Peyer's patch (tissue), 4 donors: ENCODE results near the gene USP10.

Experiments
- CTCF ChIP-seq, 6 experiments: fragments of 450-650 bp in 4 of 6; fragments of 200-600 bp in 2 of 6; sonication (generic) in 1 of 6; IDR thresholded peaks; one replicate each; pipeline ENCODE4 v1.5.1; 2017 to 2019; ENCODE audit warnings: antibody characterized with exemption in 6 of 6, mild to moderate bottlenecking in 3 of 6, moderate library complexity in 1 of 6
- POLR2A ChIP-seq, 2 donors: fragments of 450-650 bp; IDR thresholded peaks; one replicate each; pipeline ENCODE4 v1.5.1; 2017; ENCODE audit warnings: antibody characterized with exemption in 2 of 2, mild to moderate bottlenecking in 2 of 2, moderate library complexity in 2 of 2

DNA sequence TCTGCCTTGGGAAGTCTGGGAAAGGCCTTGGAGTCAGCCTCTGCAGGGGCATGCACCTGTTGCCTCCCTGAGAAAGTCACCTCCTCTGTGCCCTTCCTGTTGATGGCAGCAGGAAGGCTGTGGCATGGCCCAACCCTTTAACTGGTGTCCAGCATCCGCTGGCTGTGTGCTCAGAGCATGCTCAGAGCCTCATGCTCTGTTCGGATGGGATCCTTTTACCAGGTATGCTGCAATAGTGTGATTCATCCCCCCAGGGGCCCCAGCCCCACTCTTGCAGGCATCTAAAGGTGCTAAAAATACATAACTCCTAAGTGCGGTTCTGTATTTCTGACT, 26.6 kb upstream of the USP10 start:
- TF ChIP-seq CTCF (IDR thresholded peaks at IDR 0.05): no peak
- TF ChIP-seq POLR2A (IDR thresholded peaks at IDR 0.05): no peak
